Measurements from ENCODE around the gene C6orf15. TPM values are rescaled to one million over a fixed set of nuclear protein-coding genes. Genes with fewer than 3 reads are reported as not detected.

The C6orf15 gene
- total RNA-seq (2022; extraction: Qiagen RNA extraction; ENCODE audit: low read depth) = not detected in 5 replicates

GRCh38 chr6:31112478-31112877 is at the start of gene C6orf15:
C6orf15 (minus strand) TSS chr6:31112575; CDS start chr6:31112555, 20 bp downstream.

GRCh38 chr6:31158140-31158862 is 45.9 kb upstream of the C6orf15 start, which contains the start of gene TCF19:
TCF19 (plus strand) TSS chr6:31158589; CDS start chr6:31159470, 881 bp downstream.

GRCh38 chr6:31157513-31158139 is 45.3 kb upstream of the C6orf15 start, which contains the start of gene CCHCR1:
CCHCR1 (minus strand) TSS chr6:31157802; CDS start chr6:31157600, 202 bp downstream.

GRCh38 chr6:31138982-31139381 is 26.6 kb upstream of the C6orf15 start, which contains the start of gene PSORS1C2:
PSORS1C2 (minus strand) TSS chr6:31139066; CDS start chr6:31139026, 40 bp downstream.

GRCh38 chr6:31120151-31120915 is 8.0 kb upstream of the C6orf15 start, which contains the start of gene CDSN:
CDSN (minus strand) TSS chr6:31120446; CDS start chr6:31120419, 27 bp downstream.

GRCh38 chr6:31114541-31114878 is 2.1 kb upstream of the C6orf15 start, which contains the start of gene PSORS1C1:
PSORS1C1 (plus strand) TSS chr6:31114800; CDS start chr6:31129633, 14,833 bp downstream.

Other genes with a start within 250 kb of the C6orf15 start
- 36.1 to 67.6 TPM (median 55.7 TPM) in 5 replicates for gene DDR1, start 228.1 kb downstream of the C6orf15 start, total RNA-seq (2022; extraction: Qiagen RNA extraction; ENCODE audit: low read depth)
- gene GTF2H4, start 204.4 kb downstream of the C6orf15 start, total RNA-seq (2022; extraction: Qiagen RNA extraction; ENCODE audit: low read depth) = 15.2 to 23.2 TPM (median 17.3 TPM) in 5 replicates
- 9.4 to 14.7 TPM (median 13.7 TPM) in 5 replicates for gene VARS2, start 198.3 kb downstream of the C6orf15 start, total RNA-seq (2022; extraction: Qiagen RNA extraction; ENCODE audit: low read depth)
- gene SFTA2, start 180.4 kb downstream of the C6orf15 start, total RNA-seq (2022; extraction: Qiagen RNA extraction; ENCODE audit: low read depth) = not detected in 5 replicates
- 0.08 to 0.17 TPM (median 0.10 TPM) in 5 replicates for gene MUCL3, start 171.6 kb downstream of the C6orf15 start, total RNA-seq (2022; extraction: Qiagen RNA extraction; ENCODE audit: low read depth)
- gene MUC21, start 128.9 kb downstream of the C6orf15 start, total RNA-seq (2022; extraction: Qiagen RNA extraction; ENCODE audit: low read depth) = 0.05 TPM in 1 of 5 replicates, not detected in the others
- 0.02 TPM in 1 of 5 replicates, not detected in the others for gene MUC22, start 102.1 kb downstream of the C6orf15 start, total RNA-seq (2022; extraction: Qiagen RNA extraction; ENCODE audit: low read depth)
- 3.7 to 5.9 TPM (median 4.5 TPM) in 5 replicates for gene PSORS1C1, start 2.2 kb upstream of the C6orf15 start, total RNA-seq (2022; extraction: Qiagen RNA extraction; ENCODE audit: low read depth)
- 0.11 TPM in 1 of 5 replicates, not detected in the others for gene CDSN, start 7.9 kb upstream of the C6orf15 start, total RNA-seq (2022; extraction: Qiagen RNA extraction; ENCODE audit: low read depth)
- gene PSORS1C2, start 26.5 kb upstream of the C6orf15 start, total RNA-seq (2022; extraction: Qiagen RNA extraction; ENCODE audit: low read depth) = not detected in 5 replicates
- gene CCHCR1, start 45.2 kb upstream of the C6orf15 start, total RNA-seq (2022; extraction: Qiagen RNA extraction; ENCODE audit: low read depth) = 6.1 to 10.1 TPM (median 7.2 TPM) in 5 replicates
- 12.6 to 17.1 TPM (median 15.9 TPM) in 5 replicates for gene TCF19, start 46.0 kb upstream of the C6orf15 start, total RNA-seq (2022; extraction: Qiagen RNA extraction; ENCODE audit: low read depth)
- gene POU5F1, start 58.1 kb upstream of the C6orf15 start, total RNA-seq (2022; extraction: Qiagen RNA extraction; ENCODE audit: low read depth) = 7.3 to 11.6 TPM (median 9.2 TPM) in 5 replicates
- 36.3 to 55.7 TPM (median 52.6 TPM) in 5 replicates for gene HLA-C, start 159.5 kb upstream of the C6orf15 start, total RNA-seq (2022; extraction: Qiagen RNA extraction; ENCODE audit: low read depth)
- gene HLA-B, start 244.6 kb upstream of the C6orf15 start, total RNA-seq (2022; extraction: Qiagen RNA extraction; ENCODE audit: low read depth) = 23.1 to 30.8 TPM (median 29.5 TPM) in 5 replicates